HG03571 (cell line): Measurements from ENCODE around the gene OTUD3.
"Not testable (repeated sequence)": the region's sequence is repeated elsewhere in the genome, so short reads cannot be mapped to it uniquely, and the experiment has no call there.

Source experiments
- ATAC-seq: cut with Tn5 transposase; IDR thresholded peaks from one replicate; pipeline ENCODE4 v1.9.1; 2021; ENCODE audit not compliant: unreplicated experiment

Gene OTUD3

GRCh38 chr1:19868575-19868974, 13.6 kb upstream of the OTUD3 start:
- ATAC-seq = not testable (repeated sequence)

GRCh38 chr1:19869453-19869852, 12.7 kb upstream of the OTUD3 start:
- ATAC-seq = not testable (repeated sequence)

- ATAC-seq = no peak
These were observed 12.3 kb upstream of the OTUD3 start for GRCh38 chr1:19869929-19870328.

- no peak for ATAC-seq
These were observed 10.0 kb upstream of the OTUD3 start for GRCh38 chr1:19872190-19872589.

- ATAC-seq = no peak
These were observed 4.9 kb upstream of the OTUD3 start for GRCh38 chr1:19877181-19877750.

- no peak for ATAC-seq
These were observed 4.2 kb upstream of the OTUD3 start for GRCh38 chr1:19877821-19878636.

GRCh38 chr1:19878637-19878985, 3.6 kb upstream of the OTUD3 start:
- no peak for ATAC-seq

GRCh38 chr1:19879227-19879626, 3.0 kb upstream of the OTUD3 start:
- ATAC-seq = no peak

GRCh38 chr1:19879661-19880060, 2.5 kb upstream of the OTUD3 start:
- no peak for ATAC-seq

- not testable (repeated sequence) for ATAC-seq
These were observed 1.4 kb upstream of the OTUD3 start for GRCh38 chr1:19880841-19881240.

GRCh38 chr1:19884312-19884711, 2.1 kb downstream of the OTUD3 start:
- no peak for ATAC-seq

- no peak for ATAC-seq
These were observed 3.6 kb downstream of the OTUD3 start for GRCh38 chr1:19885821-19886220.

GRCh38 chr1:19888112-19888511, 5.9 kb downstream of the OTUD3 start:
- ATAC-seq = no peak

GRCh38 chr1:19889656-19890055, 7.5 kb downstream of the OTUD3 start:
- ATAC-seq = no peak

GRCh38 chr1:19892129-19892528, 9.9 kb downstream of the OTUD3 start:
- no peak for ATAC-seq

GRCh38 chr1:19892628-19893168, 10.5 kb downstream of the OTUD3 start:
- ATAC-seq = no peak

GRCh38 chr1:19893687-19894086, 11.5 kb downstream of the OTUD3 start:
- ATAC-seq = no peak

- no peak for ATAC-seq
These were observed 12.0 kb downstream of the OTUD3 start for GRCh38 chr1:19894218-19894617.

- ATAC-seq = no peak
These were observed 19.5 kb downstream of the OTUD3 start for GRCh38 chr1:19901653-19902052.

GRCh38 chr1:19903621-19904020, 21.4 kb downstream of the OTUD3 start:
- ATAC-seq = no peak

GRCh38 chr1:19907456-19907855, 25.3 kb downstream of the OTUD3 start:
- no peak for ATAC-seq

GRCh38 chr1:19909392-19909791, 27.2 kb downstream of the OTUD3 start:
- no peak for ATAC-seq
